Dermis microvascular lymphatic vessel endothelial cell (primary cell): ENCODE data around the gene PPP2R5D. TPM values are rescaled to one million over a fixed set of nuclear protein-coding genes. Genes with fewer than 3 reads are reported as not detected.
A peak's percentile ranks its signal among the peaks of the same experiment; 100 is the strongest.

Experiments
- DNase-seq, 2 donors: peaks; one replicate each; pipeline versions ENCODE4 v3.0.0 to v3.0.0-alpha.2; 2010; ENCODE audit warnings: low read depth in 2 of 2
- total RNA-seq: library from RNA; depleted of rRNA; stranded (reverse); fragments of >200 nt; gene quantifications from 2 replicates; pipeline ENCODE4 v1.2.1, GENCODE V29; 2014

Gene PPP2R5D
- total RNA-seq, 1 donor from 2014 or later = 27.6 TPM

- peak; percentile 81 to 97 for DNase-seq
These were observed 69.3 kb downstream of the PPP2R5D start, which contains the start of gene CUL7 for GRCh38 chr6:43053545-43054205. TSS of gene CUL7 (minus strand) at chr6:43053851. CDS start at chr6:43052788, 1,063 bp downstream.

GRCh38 chr6:43054206-43054943 lies 70.0 kb downstream of the PPP2R5D start:
- peak; percentile 35 to 76 for DNase-seq

- no peak for DNase-seq
These were observed 71.6 kb downstream of the PPP2R5D start for GRCh38 chr6:43055966-43056365.

GRCh38 chr6:43058531-43058930 lies 74.2 kb downstream of the PPP2R5D start:
- no peak for DNase-seq

- DNase-seq = peak; percentile 97 to 99
These were observed 75.0 kb downstream of the PPP2R5D start, which contains the start of the genes KLC4 and MRPL2 for GRCh38 chr6:43059168-43060033. TSS of gene KLC4 (plus strand) at chr6:43059631. CDS start at chr6:43061336, 1,705 bp downstream. TSS of gene MRPL2 (minus strand) at chr6:43059434. CDS start at chr6:43059381, 53 bp downstream.

- no peak for DNase-seq
These were observed 75.8 kb downstream of the PPP2R5D start for GRCh38 chr6:43060034-43060754.

- no peak for DNase-seq
These were observed 76.6 kb downstream of the PPP2R5D start for GRCh38 chr6:43060755-43061633.

- DNase-seq = no peak
These were observed 77.5 kb downstream of the PPP2R5D start for GRCh38 chr6:43061861-43062260.

Other genes with a start within 250 kb of the PPP2R5D start
- gene TBCC, start 238.5 kb upstream of the PPP2R5D start, total RNA-seq = 29.1 and 36.4 TPM in 2 replicates
- 3.0 and 5.6 TPM in 2 replicates for gene BICRAL, start 202.5 kb upstream of the PPP2R5D start, total RNA-seq
- 85.9 and 86.1 TPM in 2 replicates for gene RPL7L1, start 105.0 kb upstream of the PPP2R5D start, total RNA-seq
- gene PTCRA, start 68.5 kb upstream of the PPP2R5D start, total RNA-seq = not detected in 2 replicates
- gene CNPY3, start 55.1 kb upstream of the PPP2R5D start, total RNA-seq = 15.5 and 22.3 TPM in 2 replicates
- gene GNMT, start 23.8 kb upstream of the PPP2R5D start, total RNA-seq = under 0.01 and 0.13 TPM in 2 replicates
- 23.0 and 29.7 TPM in 2 replicates for gene PEX6, start 5.4 kb upstream of the PPP2R5D start, total RNA-seq
- gene MEA1, start 29.4 kb downstream of the PPP2R5D start, total RNA-seq = 35.3 and 39.2 TPM in 2 replicates
- 131 and 152 TPM in 2 replicates for gene KLHDC3, start 29.7 kb downstream of the PPP2R5D start, total RNA-seq
- gene RRP36, start 37.1 kb downstream of the PPP2R5D start, total RNA-seq = 72.3 and 84.3 TPM in 2 replicates
- 18.7 and 27.9 TPM in 2 replicates for gene CUL7, start 69.3 kb downstream of the PPP2R5D start, total RNA-seq
- 11.8 and 13.1 TPM in 2 replicates for gene MRPL2, start 74.9 kb downstream of the PPP2R5D start, total RNA-seq
- gene KLC4, start 75.1 kb downstream of the PPP2R5D start, total RNA-seq = 14.2 and 17.6 TPM in 2 replicates
- 20.0 and 37.8 TPM in 2 replicates for gene PTK7, start 91.7 kb downstream of the PPP2R5D start, total RNA-seq
- 12.5 and 13.8 TPM in 2 replicates for gene SRF, start 186.7 kb downstream of the PPP2R5D start, total RNA-seq
- gene CUL9, start 197.6 kb downstream of the PPP2R5D start, total RNA-seq = 13.1 and 21.4 TPM in 2 replicates
- gene DNPH1, start 244.9 kb downstream of the PPP2R5D start, total RNA-seq = 52.0 and 63.5 TPM in 2 replicates